22Rv1 (cell line): Measurements from ENCODE around the gene USP13.

Experiments used
- H3K27ac ChIP-seq: fragments of 450-650 bp; 2 replicates; pipeline ENCODE4 v1.5.1; 2017
- CTCF ChIP-seq: fragments of 450-650 bp; IDR thresholded peaks from 2 replicates; pipeline ENCODE4 v1.5.1; 2017; ENCODE audit warnings: mild to moderate bottlenecking
- ZFX ChIP-seq: fragments of 450-650 bp; IDR thresholded peaks from 2 replicates; pipeline ENCODE4 v1.6.1; 2017; ENCODE audit warnings: antibody characterized with exemption, borderline replicate concordance

The USP13 gene

GRCh38 chr3:179801856-179802255, 149.0 kb downstream of the USP13 start:
- no peak for TF ChIP-seq CTCF
- no peak for TF ChIP-seq ZFX
- H3K27ac ChIP-seq = no peak overlapping the region

GRCh38 chr3:179806177-179806576, 153.3 kb downstream of the USP13 start:
- TF ChIP-seq CTCF (no peak), ZFX (no peak)
- no peak overlapping the region for H3K27ac ChIP-seq

GRCh38 chr3:179807588-179807987, 154.7 kb downstream of the USP13 start:
- H3K27ac ChIP-seq = no peak overlapping the region
- TF ChIP-seq CTCF = no peak
- TF ChIP-seq ZFX = no peak

- no peak overlapping the region for H3K27ac ChIP-seq
- TF ChIP-seq CTCF = no peak
- TF ChIP-seq ZFX = no peak
Measured at GRCh38 chr3:179809639-179810038, 156.8 kb downstream of the USP13 start.

- H3K27ac ChIP-seq = no peak overlapping the region
- TF ChIP-seq CTCF = peak; percentile 86
- TF ChIP-seq ZFX = no peak
Measured at GRCh38 chr3:179811321-179812095, 158.7 kb downstream of the USP13 start.

- TF ChIP-seq CTCF = no peak
- no peak for TF ChIP-seq ZFX
- H3K27ac ChIP-seq = no peak overlapping the region
Measured at GRCh38 chr3:179812096-179812382, 159.2 kb downstream of the USP13 start.

GRCh38 chr3:179819379-179819778, 166.5 kb downstream of the USP13 start:
- no peak overlapping the region for H3K27ac ChIP-seq
- TF ChIP-seq CTCF = no peak
